Measurements from ENCODE around the gene PRRT1.

PRRT1 gene

DNA sequence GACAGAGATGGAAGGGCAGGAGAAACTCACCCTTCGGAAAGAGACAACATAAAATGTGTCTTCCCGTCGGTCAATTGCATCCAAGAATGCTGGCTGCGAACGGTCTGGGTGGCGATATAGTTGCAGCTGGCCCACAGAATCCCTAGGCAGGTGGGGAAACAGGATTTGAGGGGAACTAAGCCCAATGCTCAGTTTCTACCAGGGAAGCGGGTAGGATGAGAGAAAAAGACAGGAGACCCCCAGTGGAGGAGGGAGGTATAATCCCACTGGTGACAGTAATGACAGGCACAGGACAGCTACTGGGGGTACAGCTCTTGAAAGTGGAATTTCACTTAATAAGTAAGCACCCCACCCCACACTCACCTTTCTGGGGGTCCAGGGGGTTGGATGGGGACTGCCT, 35.1 kb downstream of the PRRT1 start:
- H4K20me1 ChIP-seq (ENCODE audit: low read depth, low read length): no peaks in the 10 kb centered on the region
- no peaks in the 10 kb centered on the region for H3K27me3 ChIP-seq (ENCODE audit: low read length)
- no peaks in the 10 kb centered on the region; the same call in 1 of the 2 replicates for H3K36me3 ChIP-seq (ENCODE audit: low read length)
- no peak overlapping the region for H2AFZ ChIP-seq (ENCODE audit: low read depth, low read length, severe bottlenecking)
- H3K9ac ChIP-seq (ENCODE audit: low read length): no peak overlapping the region
- H3K27ac ChIP-seq (ENCODE audit: low read depth, low read length): no peak overlapping the region
- H3K9me3 ChIP-seq (ENCODE audit: insufficient read depth, low read length): no peaks in the 10 kb centered on the region
- no peak overlapping the region for H3K4me3 ChIP-seq (ENCODE audit: insufficient read depth, low read length, poor library complexity, severe bottlenecking)
- no peaks in the 10 kb centered on the region for H3K79me2 ChIP-seq (ENCODE audit: insufficient read depth, low read length)
- H3K9me2 ChIP-seq (replicated peaks; ENCODE audit: insufficient read depth, low read length): no peaks in the 10 kb centered on the region
- no peak for TF ChIP-seq EZH2phosphoT487 (conservative IDR thresholded peaks at IDR 0.05; ENCODE audit: low read length)
- H3F3A ChIP-seq (ENCODE audit: insufficient read depth): no peaks in the 10 kb centered on the region
- H3K4me2 ChIP-seq (ENCODE audit: low read depth, low read length, poor library complexity, severe bottlenecking): no peak overlapping the region

DNA sequence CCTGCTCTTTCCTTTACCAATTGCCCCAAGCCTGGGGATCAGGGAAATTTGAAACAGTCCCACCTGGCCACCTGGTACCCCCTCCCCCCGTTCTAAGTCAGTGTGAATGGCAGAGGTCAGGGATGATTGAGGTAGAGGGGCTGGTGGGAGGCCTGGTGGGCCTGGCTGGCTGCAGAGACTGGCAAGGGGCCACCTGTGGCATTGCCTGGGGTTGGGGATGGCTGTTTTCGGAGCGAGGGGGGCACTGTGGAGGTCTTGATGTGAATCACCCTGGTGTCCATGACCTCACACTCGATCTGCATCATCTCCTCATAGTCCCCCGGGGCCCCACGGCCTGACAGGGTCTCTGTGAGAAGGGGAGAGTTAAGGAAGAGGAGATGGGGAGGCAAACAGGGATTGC, 36.1 kb downstream of the PRRT1 start:
- no peaks in the 10 kb centered on the region; the same call in 1 of the 2 replicates for H3K36me3 ChIP-seq (ENCODE audit: low read length)
- H3K9me2 ChIP-seq (replicated peaks; ENCODE audit: insufficient read depth, low read length): no peaks in the 10 kb centered on the region
- H3K9me3 ChIP-seq (ENCODE audit: insufficient read depth, low read length): no peaks in the 10 kb centered on the region
- no peaks in the 10 kb centered on the region for H4K20me1 ChIP-seq (ENCODE audit: low read depth, low read length)
- no peak overlapping the region for H2AFZ ChIP-seq (ENCODE audit: low read depth, low read length, severe bottlenecking)
- H3K79me2 ChIP-seq (ENCODE audit: insufficient read depth, low read length): no peaks in the 10 kb centered on the region
- no peak overlapping the region for H3K27ac ChIP-seq (ENCODE audit: low read depth, low read length)
- no peaks in the 10 kb centered on the region for H3K27me3 ChIP-seq (ENCODE audit: low read length)
- H3K4me2 ChIP-seq (ENCODE audit: low read depth, low read length, poor library complexity, severe bottlenecking): no peak overlapping the region
- TF ChIP-seq EZH2phosphoT487 (conservative IDR thresholded peaks at IDR 0.05; ENCODE audit: low read length): no peak
- TF ChIP-seq, protein P1, sequence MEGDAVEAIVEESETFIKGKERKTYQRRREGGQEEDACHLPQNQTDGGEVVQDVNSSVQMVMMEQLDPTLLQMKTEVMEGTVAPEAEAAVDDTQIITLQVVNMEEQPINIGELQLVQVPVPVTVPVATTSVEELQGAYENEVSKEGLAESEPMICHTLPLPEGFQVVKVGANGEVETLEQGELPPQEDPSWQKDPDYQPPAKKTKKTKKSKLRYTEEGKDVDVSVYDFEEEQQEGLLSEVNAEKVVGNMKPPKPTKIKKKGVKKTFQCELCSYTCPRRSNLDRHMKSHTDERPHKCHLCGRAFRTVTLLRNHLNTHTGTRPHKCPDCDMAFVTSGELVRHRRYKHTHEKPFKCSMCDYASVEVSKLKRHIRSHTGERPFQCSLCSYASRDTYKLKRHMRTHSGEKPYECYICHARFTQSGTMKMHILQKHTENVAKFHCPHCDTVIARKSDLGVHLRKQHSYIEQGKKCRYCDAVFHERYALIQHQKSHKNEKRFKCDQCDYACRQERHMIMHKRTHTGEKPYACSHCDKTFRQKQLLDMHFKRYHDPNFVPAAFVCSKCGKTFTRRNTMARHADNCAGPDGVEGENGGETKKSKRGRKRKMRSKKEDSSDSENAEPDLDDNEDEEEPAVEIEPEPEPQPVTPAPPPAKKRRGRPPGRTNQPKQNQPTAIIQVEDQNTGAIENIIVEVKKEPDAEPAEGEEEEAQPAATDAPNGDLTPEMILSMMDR (IDR thresholded peaks at IDR 0.05; ENCODE audit: insufficient read depth, low read length, poor library complexity, severe bottlenecking): no peak
- no peak overlapping the region for H3K4me3 ChIP-seq (ENCODE audit: insufficient read depth, low read length, poor library complexity, severe bottlenecking)
- no peak overlapping the region for H3K9ac ChIP-seq (ENCODE audit: low read length)
- no peaks in the 10 kb centered on the region for H3F3A ChIP-seq (ENCODE audit: insufficient read depth)

DNA sequence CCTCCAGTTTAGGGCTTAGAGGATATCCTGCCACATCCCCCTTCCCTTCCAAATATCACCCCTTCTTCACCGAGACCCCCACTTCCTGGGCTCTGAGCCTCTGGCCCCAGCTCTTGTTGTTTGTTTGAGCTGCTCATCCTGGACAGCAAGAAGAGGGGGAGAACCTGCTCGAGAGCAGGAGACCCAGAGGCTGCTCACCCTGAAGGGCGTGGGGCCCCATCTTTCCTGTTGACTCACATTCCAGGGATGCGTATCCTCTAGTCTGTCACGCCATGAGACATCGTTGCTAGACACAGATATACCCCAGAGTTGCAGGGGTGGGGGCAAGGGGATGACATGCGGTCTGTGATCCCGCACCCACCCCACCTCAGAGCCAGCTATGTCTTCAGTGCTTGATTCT, 36.9 kb downstream of the PRRT1 start:
- Histone ChIP-seq H4K20me1 (ENCODE audit: low read depth, low read length) (no peaks in the 10 kb centered on the region), H3K79me2 (ENCODE audit: insufficient read depth, low read length) (no peaks in the 10 kb centered on the region), H3K9ac (ENCODE audit: low read length) (no peak overlapping the region), H3K36me3 (ENCODE audit: low read length) (no peaks in the 10 kb centered on the region; the same call in 1 of the 2 replicates), H2AFZ (ENCODE audit: low read depth, low read length, severe bottlenecking) (no peak overlapping the region), H3K9me2 (replicated peaks; ENCODE audit: insufficient read depth, low read length) (no peaks in the 10 kb centered on the region), H3K9me3 (ENCODE audit: insufficient read depth, low read length) (no peaks in the 10 kb centered on the region), H3F3A (ENCODE audit: insufficient read depth) (no peaks in the 10 kb centered on the region), H3K27ac (ENCODE audit: low read depth, low read length) (no peak overlapping the region), H3K4me3 (ENCODE audit: insufficient read depth, low read length, poor library complexity, severe bottlenecking) (no peak overlapping the region), H3K27me3 (ENCODE audit: low read length) (no peaks in the 10 kb centered on the region), H3K4me2 (ENCODE audit: low read depth, low read length, poor library complexity, severe bottlenecking) (no peak overlapping the region)
- no peak for TF ChIP-seq EZH2phosphoT487 (conservative IDR thresholded peaks at IDR 0.05; ENCODE audit: low read length)
- TF ChIP-seq, protein P1 (IDR thresholded peaks at IDR 0.05; ENCODE audit: insufficient read depth, low read length, poor library complexity, severe bottlenecking): no peak

DNA sequence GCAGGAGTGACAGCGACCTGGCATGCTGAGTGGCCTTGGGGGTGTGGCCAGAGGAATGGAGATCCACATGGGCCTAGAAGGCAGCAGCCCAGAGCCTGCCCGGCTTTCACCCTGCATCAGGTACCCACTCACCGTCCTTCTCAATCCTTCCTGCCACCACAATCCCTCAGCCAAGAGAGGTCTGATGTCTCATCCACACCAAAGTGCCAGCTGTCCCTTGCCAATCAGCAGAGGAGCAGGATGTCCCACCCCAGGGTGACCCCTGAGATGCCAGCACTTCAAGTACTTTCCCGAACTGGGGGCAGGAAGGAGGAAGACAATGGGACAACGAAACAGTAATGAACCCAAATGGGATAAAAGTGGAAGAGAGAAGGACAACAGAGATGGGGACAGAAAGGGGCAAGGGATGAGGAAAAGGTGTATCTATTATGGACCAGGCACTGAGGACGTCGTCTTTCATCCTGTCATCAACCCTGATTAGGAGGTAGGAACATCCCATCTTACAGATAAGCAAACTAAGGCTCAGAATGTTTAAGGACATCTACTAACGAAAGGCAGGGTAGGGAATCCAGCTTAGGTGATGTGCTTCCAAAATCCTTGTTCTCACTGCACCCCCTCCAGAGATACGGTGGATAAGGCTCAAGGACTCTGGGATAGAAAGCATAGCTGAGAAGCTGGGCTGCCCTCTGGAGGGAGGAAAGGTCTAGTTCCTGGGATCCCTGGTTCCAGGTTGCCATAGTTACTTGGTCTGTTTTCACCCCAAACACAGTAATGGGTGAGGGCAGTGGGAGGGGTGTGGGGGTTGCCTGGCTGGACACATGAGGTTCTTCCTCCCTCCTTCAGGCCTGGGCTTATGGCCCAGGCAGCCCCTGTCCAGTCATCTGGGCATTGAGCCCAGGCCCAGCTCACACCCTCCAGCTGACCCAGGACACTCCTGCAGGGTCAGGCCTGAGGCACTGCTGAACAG, 38.1 kb downstream of the PRRT1 start:
- no peak overlapping the region for H3K4me2 ChIP-seq (ENCODE audit: low read depth, low read length, poor library complexity, severe bottlenecking)
- no peak overlapping the region for H3K4me3 ChIP-seq (ENCODE audit: insufficient read depth, low read length, poor library complexity, severe bottlenecking)
- H3K9me3 ChIP-seq (ENCODE audit: insufficient read depth, low read length): no peaks in the 10 kb centered on the region
- H3K36me3 ChIP-seq (ENCODE audit: low read length): no peaks in the 10 kb centered on the region; the same call in 1 of the 2 replicates
- no peaks in the 10 kb centered on the region for H4K20me1 ChIP-seq (ENCODE audit: low read depth, low read length)
- H2AFZ ChIP-seq (ENCODE audit: low read depth, low read length, severe bottlenecking): no peak overlapping the region
- H3K79me2 ChIP-seq (ENCODE audit: insufficient read depth, low read length): no peaks in the 10 kb centered on the region
- TF ChIP-seq, protein P1 (IDR thresholded peaks at IDR 0.05; ENCODE audit: insufficient read depth, low read length, poor library complexity, severe bottlenecking): no peak
- TF ChIP-seq EZH2phosphoT487 (conservative IDR thresholded peaks at IDR 0.05; ENCODE audit: low read length): no peak
- H3F3A ChIP-seq (ENCODE audit: insufficient read depth): no peaks in the 10 kb centered on the region
- no peak overlapping the region for H3K9ac ChIP-seq (ENCODE audit: low read length)
- no peak overlapping the region for H3K27ac ChIP-seq (ENCODE audit: low read depth, low read length)
- no peaks in the 10 kb centered on the region for H3K9me2 ChIP-seq (replicated peaks; ENCODE audit: insufficient read depth, low read length)
- no peaks in the 10 kb centered on the region for H3K27me3 ChIP-seq (ENCODE audit: low read length)

Measured in SU-DHL-6 (cell line).